Osteocyte (in vitro differentiated cells): Measurements from ENCODE around the gene FBXO15. TPM values are rescaled to one million over a fixed set of nuclear protein-coding genes. Genes with fewer than 3 reads are reported as not detected.

Experiments
- DNase-seq: peaks from one replicate; pipeline ENCODE4 v3.0.0; 2021; ENCODE audit warnings: mixed read lengths; ENCODE audit not compliant: unreplicated experiment; ENCODE audit errors: extremely low spot score
- H3K27ac Mint-ChIP-seq: one replicate; pipeline ENCODE4 v1.8.0; 2021; ENCODE audit warnings: mild to moderate bottlenecking, mixed read lengths; ENCODE audit not compliant: unreplicated experiment
- H3K27me3 Mint-ChIP-seq: one replicate; pipeline ENCODE4 v1.8.0; 2021; ENCODE audit warnings: mixed read lengths; ENCODE audit not compliant: unreplicated experiment
- H3K36me3 Mint-ChIP-seq: one replicate; pipeline ENCODE4 v1.8.0; 2021; ENCODE audit warnings: mixed read lengths; ENCODE audit not compliant: unreplicated experiment
- H3K4me1 Mint-ChIP-seq: one replicate; pipeline ENCODE4 v1.8.0; 2021; ENCODE audit warnings: mixed read lengths; ENCODE audit not compliant: unreplicated experiment
- H3K4me3 Mint-ChIP-seq: one replicate; pipeline ENCODE4 v1.8.0; 2021; ENCODE audit warnings: mild to moderate bottlenecking, moderate library complexity, mixed read lengths; ENCODE audit not compliant: unreplicated experiment
- H3K9me3 Mint-ChIP-seq: one replicate; pipeline ENCODE4 v1.8.0; 2021; ENCODE audit warnings: mixed read lengths; ENCODE audit not compliant: unreplicated experiment
- CTCF ChIP-seq: fragments of 200-600 bp; sonication (generic); IDR thresholded peaks from 2 replicates; pipeline ENCODE4 v1.5.0; 2021; ENCODE audit warnings: antibody characterized with exemption, mild to moderate bottlenecking, moderate library complexity
- total RNA-seq: library from RNA; stranded (reverse); gene quantifications from 2 replicates; pipeline ENCODE4 v1.2.1, GENCODE V29; 2021

FBXO15 gene
- total RNA-seq, 1 donor from 2014 or later, result 0.86 TPM

GRCh38 chr18:74152270-74152669, 4.6 kb upstream of the FBXO15 start:
- no peaks in the 10 kb centered on the region for H3K27me3 Mint-ChIP-seq
- peaks cover 12% of the 10 kb centered on the region for H3K36me3 Mint-ChIP-seq
- H3K4me1 Mint-ChIP-seq, result peaks cover 24% of the 10 kb centered on the region
- H3K4me3 Mint-ChIP-seq, result no peak overlapping the region
- DNase-seq, result no peak
- TF ChIP-seq CTCF, result no peak
- no peaks in the 10 kb centered on the region for H3K9me3 Mint-ChIP-seq
- H3K27ac Mint-ChIP-seq, result no peak overlapping the region

- Mint-ChIP-seq H3K27ac (no peak overlapping the region), H3K27me3 (no peaks in the 10 kb centered on the region), H3K4me1 (peaks cover 30% of the 10 kb centered on the region), H3K36me3 (no peaks in the 10 kb centered on the region), H3K4me3 (peak overlapping the region; percentile 91), H3K9me3 (no peaks in the 10 kb centered on the region)
- TF ChIP-seq CTCF, result no peak
- no peak for DNase-seq
These were observed 2.2 kb upstream of the FBXO15 start for GRCh38 chr18:74149878-74150277.

GRCh38 chr18:74148543-74149070, 973 bp upstream of the FBXO15 start:
- H3K27ac Mint-ChIP-seq, result peak overlapping the region; percentile 91

GRCh38 chr18:74147491-74147778, 199 bp downstream of the FBXO15 start:
- no peaks in the 10 kb centered on the region for H3K36me3 Mint-ChIP-seq
- H3K27me3 Mint-ChIP-seq, result peaks cover 1% of the 10 kb centered on the region
- H3K4me3 Mint-ChIP-seq, result peak overlapping the region; percentile 91
- no peak for TF ChIP-seq CTCF
- H3K27ac Mint-ChIP-seq, result peak overlapping the region; percentile 91
- H3K9me3 Mint-ChIP-seq, result no peaks in the 10 kb centered on the region
- no peak for DNase-seq
- peaks cover 30% of the 10 kb centered on the region for H3K4me1 Mint-ChIP-seq

More at GRCh38 chr18:74148543-74149070, 973 bp upstream of the FBXO15 start:
- H3K36me3 Mint-ChIP-seq, result no peaks in the 10 kb centered on the region
- H3K4me3 Mint-ChIP-seq, result peak overlapping the region; percentile 91
- H3K27me3 Mint-ChIP-seq, result no peaks in the 10 kb centered on the region
- no peak for DNase-seq
- H3K4me1 Mint-ChIP-seq, result peaks cover 30% of the 10 kb centered on the region
- H3K9me3 Mint-ChIP-seq, result no peaks in the 10 kb centered on the region
- TF ChIP-seq CTCF, result no peak

GRCh38 chr18:74146756-74147155, 878 bp downstream of the FBXO15 start:
- peak overlapping the region; percentile 91 for H3K4me3 Mint-ChIP-seq

More at GRCh38 chr18:74146756-74147155, 878 bp downstream of the FBXO15 start:
- peaks cover 2% of the 10 kb centered on the region for H3K27me3 Mint-ChIP-seq
- no peak for DNase-seq
- H3K36me3 Mint-ChIP-seq, result no peaks in the 10 kb centered on the region
- peaks cover 30% of the 10 kb centered on the region for H3K4me1 Mint-ChIP-seq
- peak overlapping the region; percentile 44 for H3K27ac Mint-ChIP-seq
- no peak for TF ChIP-seq CTCF
- no peaks in the 10 kb centered on the region for H3K9me3 Mint-ChIP-seq
